DOHH2 (cell line): ENCODE results near the gene FAM216B.

ENCODE experiments used
- H3F3A ChIP-seq: fragments of 200-600 bp; sonication (generic), shearing (Covaris generic); 2 replicates; pipeline ENCODE4 v1.6.0; 2016; ENCODE audit warnings: antibody characterized with exemption, mild to moderate bottlenecking; ENCODE audit not compliant: control insufficient read depth, insufficient read depth
- H3K27ac ChIP-seq: fragments of 200-600 bp; sonication (generic); 2 replicates; pipeline ENCODE4 v1.5.1; 2014; ENCODE audit warnings: low read depth, mild to moderate bottlenecking, low read length, moderate library complexity
- H3K27me3 ChIP-seq: fragments of 200-600 bp; sonication (generic); 2 replicates; pipeline ENCODE4 v1.6.1; 2014; ENCODE audit warnings: mild to moderate bottlenecking, low read length, mixed read lengths; ENCODE audit not compliant: control insufficient read depth
- H3K36me3 ChIP-seq: fragments of 200-600 bp; sonication (generic); 2 replicates; pipeline ENCODE4 v1.6.1; 2014; ENCODE audit warnings: mild to moderate bottlenecking, low read length, moderate library complexity, mixed read lengths; ENCODE audit not compliant: control insufficient read depth
- H3K4me1 ChIP-seq: fragments of 200-600 bp; sonication (generic); 2 replicates; pipeline ENCODE4 v1.6.1; 2014; ENCODE audit warnings: mild to moderate bottlenecking, low read length, mixed read lengths; ENCODE audit not compliant: control insufficient read depth
- H3K4me2 ChIP-seq: fragments of 200-600 bp; sonication (generic); 2 replicates; pipeline ENCODE4 v1.6.0; 2014; ENCODE audit warnings: mild to moderate bottlenecking, low read length, moderate library complexity
- H3K4me3 ChIP-seq: fragments of 200-600 bp; sonication (generic); 2 replicates; pipeline ENCODE4 v1.5.1; 2014; ENCODE audit warnings: mild to moderate bottlenecking, low read length, mixed read lengths
- H3K79me2 ChIP-seq: fragments of 200-600 bp; sonication (generic); 2 replicates; pipeline ENCODE4 v1.6.1; 2014; ENCODE audit warnings: mild to moderate bottlenecking, low read length, mixed read lengths; ENCODE audit not compliant: control insufficient read depth
- H3K9me2 ChIP-seq: fragments of 200-600 bp; sonication (generic); replicated peaks from 2 replicates; pipeline ENCODE4 v1.6.1; 2014; ENCODE audit warnings: mild to moderate bottlenecking, low read length, mixed read lengths; ENCODE audit not compliant: control insufficient read depth
- H3K9me3 ChIP-seq: fragments of 200-600 bp; sonication (generic); 2 replicates; pipeline ENCODE4 v1.6.1; 2014; ENCODE audit warnings: antibody characterized with exemption, low read length, mixed read lengths; ENCODE audit not compliant: control insufficient read depth, insufficient read depth
- H4K20me1 ChIP-seq: fragments of 200-600 bp; sonication (generic); 2 replicates; pipeline ENCODE4 v1.6.0; 2014; ENCODE audit warnings: low read depth, mild to moderate bottlenecking, antibody characterized with exemption, low read length, moderate library complexity; ENCODE audit not compliant: control insufficient read depth, insufficient read depth
- EZH2phosphoT487 ChIP-seq: fragments of 200-600 bp; sonication (generic); IDR thresholded peaks from 2 replicates; pipeline ENCODE4 v1.6.1; 2017; ENCODE audit warnings: borderline replicate concordance, mild to moderate bottlenecking, antibody characterized with exemption, low read length, moderate library complexity, mixed read lengths
- TF ChIP-seq, protein P1 (sequence below): fragments of 200-600 bp; sonication (generic); IDR thresholded peaks from one replicate; pipeline ENCODE4 v1.5.1; 2014; ENCODE audit warnings: antibody characterized with exemption, mild to moderate bottlenecking, low read depth, low read length; ENCODE audit not compliant: poor library complexity, severe bottlenecking

Gene FAM216B

GRCh38 chr13:42751693-42752092, 29.7 kb upstream of the FAM216B start:
- H3K36me3 ChIP-seq: no peaks in the 10 kb centered on the region
- no peak for TF ChIP-seq EZH2phosphoT487
- TF ChIP-seq, protein P1, sequence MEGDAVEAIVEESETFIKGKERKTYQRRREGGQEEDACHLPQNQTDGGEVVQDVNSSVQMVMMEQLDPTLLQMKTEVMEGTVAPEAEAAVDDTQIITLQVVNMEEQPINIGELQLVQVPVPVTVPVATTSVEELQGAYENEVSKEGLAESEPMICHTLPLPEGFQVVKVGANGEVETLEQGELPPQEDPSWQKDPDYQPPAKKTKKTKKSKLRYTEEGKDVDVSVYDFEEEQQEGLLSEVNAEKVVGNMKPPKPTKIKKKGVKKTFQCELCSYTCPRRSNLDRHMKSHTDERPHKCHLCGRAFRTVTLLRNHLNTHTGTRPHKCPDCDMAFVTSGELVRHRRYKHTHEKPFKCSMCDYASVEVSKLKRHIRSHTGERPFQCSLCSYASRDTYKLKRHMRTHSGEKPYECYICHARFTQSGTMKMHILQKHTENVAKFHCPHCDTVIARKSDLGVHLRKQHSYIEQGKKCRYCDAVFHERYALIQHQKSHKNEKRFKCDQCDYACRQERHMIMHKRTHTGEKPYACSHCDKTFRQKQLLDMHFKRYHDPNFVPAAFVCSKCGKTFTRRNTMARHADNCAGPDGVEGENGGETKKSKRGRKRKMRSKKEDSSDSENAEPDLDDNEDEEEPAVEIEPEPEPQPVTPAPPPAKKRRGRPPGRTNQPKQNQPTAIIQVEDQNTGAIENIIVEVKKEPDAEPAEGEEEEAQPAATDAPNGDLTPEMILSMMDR: no peak
- H4K20me1 ChIP-seq: no peaks in the 10 kb centered on the region
- H3K4me1 ChIP-seq: no peaks in the 10 kb centered on the region
- H3K27ac ChIP-seq: no peak overlapping the region
- H3K79me2 ChIP-seq: no peaks in the 10 kb centered on the region
- H3K4me2 ChIP-seq: no peak overlapping the region
- no peaks in the 10 kb centered on the region for H3K9me2 ChIP-seq
- H3F3A ChIP-seq: no peaks in the 10 kb centered on the region
- no peaks in the 10 kb centered on the region for H3K9me3 ChIP-seq
- H3K27me3 ChIP-seq: 0 out of 2 replicates have a peak, but pooled peaks cover 2% of the 10 kb centered on the region
- no peak overlapping the region for H3K4me3 ChIP-seq

DNA sequence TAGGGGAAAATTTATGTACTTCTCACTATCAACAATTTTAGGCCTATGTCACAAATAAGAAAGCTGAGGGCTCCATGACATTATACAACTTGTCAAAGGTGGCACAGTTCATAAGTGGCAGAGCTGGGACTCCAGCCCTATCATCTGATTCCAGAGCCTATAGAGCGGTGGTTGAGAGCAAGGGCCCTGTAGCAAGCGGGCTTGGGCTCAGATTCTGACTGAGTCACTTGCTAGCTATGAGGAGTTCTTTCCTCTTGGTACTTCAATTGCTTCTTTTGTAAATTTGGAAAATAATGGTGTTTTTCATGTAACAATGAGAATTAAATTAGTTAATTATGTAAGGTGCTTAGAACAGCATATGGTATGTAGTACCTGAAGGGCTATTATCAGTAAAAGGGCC, 28.7 kb upstream of the FAM216B start:
- Histone ChIP-seq H3F3A (no peaks in the 10 kb centered on the region), H3K4me3 (no peak overlapping the region), H3K9me2 (no peaks in the 10 kb centered on the region), H3K9me3 (no peaks in the 10 kb centered on the region), H3K4me2 (no peak overlapping the region), H3K36me3 (no peaks in the 10 kb centered on the region), H3K27me3 (0 out of 2 replicates have a peak, but pooled peaks cover 2% of the 10 kb centered on the region), H3K4me1 (no peaks in the 10 kb centered on the region), H3K27ac (no peak overlapping the region), H4K20me1 (no peaks in the 10 kb centered on the region), H3K79me2 (no peaks in the 10 kb centered on the region)
- TF ChIP-seq EZH2phosphoT487: no peak

GRCh38 chr13:42753697-42754096, 27.7 kb upstream of the FAM216B start:
- Histone ChIP-seq H3F3A (no peaks in the 10 kb centered on the region), H3K36me3 (no peaks in the 10 kb centered on the region)
- TF ChIP-seq EZH2phosphoT487: no peak
- TF ChIP-seq, protein P1: no peak

DNA sequence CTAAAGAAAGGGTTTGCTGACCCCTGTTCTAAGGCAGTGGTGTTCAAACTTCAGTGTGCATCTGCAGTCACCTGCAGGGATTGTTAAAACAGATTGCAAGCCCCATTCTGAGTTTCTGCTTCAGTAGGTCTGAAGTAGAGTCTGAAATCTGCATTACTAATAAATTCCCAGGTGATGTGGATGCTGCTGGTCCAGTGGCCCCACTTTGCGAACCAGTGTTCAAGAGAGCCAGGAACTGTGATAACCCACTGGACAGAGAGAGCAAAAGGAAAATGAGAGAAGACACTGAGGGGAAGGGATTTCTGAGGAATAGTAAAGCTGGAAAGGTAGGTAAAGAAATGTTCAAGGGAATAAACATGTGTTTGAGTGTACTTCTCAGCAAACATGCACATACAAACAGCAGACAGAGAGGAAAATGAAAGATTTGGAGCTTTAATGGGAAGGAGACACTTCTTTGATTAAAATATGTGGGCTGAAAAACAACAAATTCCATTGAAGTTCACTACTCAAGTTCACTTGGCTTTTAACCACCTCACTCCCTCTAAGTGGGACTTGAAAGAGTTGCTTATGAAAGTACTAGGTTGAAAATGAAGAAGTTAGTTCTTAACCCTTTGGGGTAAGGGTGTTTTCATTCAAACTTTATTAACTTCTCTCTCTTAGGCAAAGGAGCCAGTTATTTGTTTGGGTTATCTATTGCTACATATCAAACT, 26.4 kb upstream of the FAM216B start:
- Histone ChIP-seq H3K4me1 (no peaks in the 10 kb centered on the region), H3F3A (no peaks in the 10 kb centered on the region)

More at GRCh38 chr13:42753697-42754096, 27.7 kb upstream of the FAM216B start:
- no peaks in the 10 kb centered on the region for H3K4me1 ChIP-seq
- no peak overlapping the region for H3K4me2 ChIP-seq
- no peak overlapping the region for H3K4me3 ChIP-seq
- H3K27me3 ChIP-seq: 0 out of 2 replicates have a peak, but pooled peaks cover 2% of the 10 kb centered on the region
- H3K79me2 ChIP-seq: no peaks in the 10 kb centered on the region
- no peaks in the 10 kb centered on the region for H3K9me2 ChIP-seq
- H3K9me3 ChIP-seq: no peaks in the 10 kb centered on the region
- H4K20me1 ChIP-seq: no peaks in the 10 kb centered on the region
- H3K27ac ChIP-seq: no peak overlapping the region

More for the DNA sequence above, 26.4 kb upstream of the FAM216B start:
- no peak overlapping the region for H3K4me3 ChIP-seq
- 0 out of 2 replicates have a peak, but pooled peaks cover 2% of the 10 kb centered on the region for H3K27me3 ChIP-seq
- H3K4me2 ChIP-seq: no peak overlapping the region
- no peak for TF ChIP-seq EZH2phosphoT487
- TF ChIP-seq, protein P1: no peak
- H3K9me2 ChIP-seq: no peaks in the 10 kb centered on the region
- no peaks in the 10 kb centered on the region for H4K20me1 ChIP-seq
- no peak overlapping the region for H3K27ac ChIP-seq
- no peaks in the 10 kb centered on the region for H3K9me3 ChIP-seq
- H3K36me3 ChIP-seq: no peaks in the 10 kb centered on the region
- no peaks in the 10 kb centered on the region for H3K79me2 ChIP-seq
